Thyroid gland (tissue), 4 donors: Measurements from ENCODE around the gene PCYOX1L. TPM values are rescaled to one million over a fixed set of nuclear protein-coding genes. Genes with fewer than 3 reads are reported as not detected.
"Not testable (repeated sequence)": the region's sequence is repeated elsewhere in the genome, so short reads cannot be mapped to it uniquely, and the experiment has no call there.

ENCODE experiments used
- DNase-seq, 2 donors: peaks; one replicate each; pipeline ENCODE4 v3.0.0-alpha.2; 2019
- H3K27ac ChIP-seq, 3 donors: fragments of 200-600 bp; sonication (generic); 1 replicate in 2 of 3; 2 replicates in 1 of 3; pipeline ENCODE4 v1.5.1; 2016 to 2019; ENCODE audit warnings: mild to moderate bottlenecking in 1 of 3, moderate library complexity in 1 of 3
- H3K27me3 ChIP-seq: fragments of 200-600 bp; sonication (generic); one replicate; pipeline ENCODE4 v1.5.1; 2019
- H3K36me3 ChIP-seq, 2 donors: fragments of 200-600 bp; sonication (generic); one replicate each; pipeline ENCODE4 v1.5.1; 2016 to 2019
- H3K4me1 ChIP-seq, 2 donors: fragments of 200-600 bp; sonication (generic); one replicate each; pipeline ENCODE4 v1.5.1; 2017 to 2019
- H3K4me3 ChIP-seq, 3 donors: fragments of 200-600 bp; sonication (generic); replicated peaks in 1 of 3; 1 replicate in 2 of 3; 2 replicates in 1 of 3; pipeline ENCODE4 v1.5.1; 2016; ENCODE audit warnings: mild to moderate bottlenecking in 1 of 3
- H3K9me3 ChIP-seq: fragments of 200-600 bp; sonication (generic); one replicate; pipeline ENCODE4 v1.5.1; 2017
- POLR2A ChIP-seq, 2 donors: fragments of 450-650 bp; IDR thresholded peaks; one replicate each; pipeline ENCODE4 v1.6.1; 2017; ENCODE audit warnings: antibody characterized with exemption in 2 of 2, mild to moderate bottlenecking in 2 of 2, moderate library complexity in 1 of 2
- WGBS, 2 donors: methylation state at CpG; one replicate each; pipeline ENCODE4 v1.1.5; 2017; 5-methylcytosine and 5-hydroxymethylcytosine counted together
- intact Hi-C: fragments of 100-400 bp; cut with DNase I; formaldehyde crosslinking; loops from one replicate; pipeline ENCODE4 v1.15.1; 2023
- total RNA-seq, 4 donors: library from RNA; depleted of rRNA; stranded (reverse); fragments of >200 nt; gene quantifications; one replicate each; pipeline ENCODE4 v1.2.3, GENCODE V29; 2016
- TF ChIP-seq, protein P1 (sequence below), 6 experiments: fragments of 200-600 bp in 3 of 6; fragments of 450-650 bp in 3 of 6; sonication (generic) in 3 of 6; IDR thresholded peaks; one replicate each; pipeline ENCODE4 v1.5.1; 2016 to 2019; ENCODE audit warnings: antibody characterized with exemption in 6 of 6, mild to moderate bottlenecking in 2 of 6, inconsistent platforms in 1 of 6, moderate library complexity in 1 of 6

The PCYOX1L gene
- total RNA-seq, 4 donors from 2014 or later, result 1.8 to 4.4 (median 2.4) TPM

DNA sequence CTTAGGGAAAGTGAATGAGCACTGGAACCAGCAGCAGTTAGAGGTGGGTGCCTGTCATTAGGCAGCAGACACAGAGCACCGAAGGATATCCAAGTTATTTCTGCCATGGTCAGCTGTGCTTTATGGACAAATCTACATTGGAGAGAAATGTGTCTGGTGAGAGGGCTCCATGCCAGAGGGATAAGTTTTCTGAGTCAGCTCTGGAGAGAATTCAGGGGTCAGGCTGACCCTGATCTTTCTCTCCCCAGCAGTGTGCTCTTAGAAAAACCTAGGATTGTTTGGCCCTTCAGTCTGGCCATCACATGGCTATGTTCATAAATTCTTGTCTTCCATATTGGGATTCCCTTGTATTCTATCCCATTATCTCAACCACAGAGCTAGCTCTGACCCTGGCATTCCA, 30.1 kb downstream of the PCYOX1L start:
- no peaks in the 10 kb centered on the region for H3K36me3 ChIP-seq
- H3K4me1 ChIP-seq, result no peaks in the 10 kb centered on the region
- WGBS, 2 donors, result 31 to 75% methylated on average over 1 of the region's 1 CpG
- H3K4me3 ChIP-seq, result no peak overlapping the region
- intact Hi-C loops, result no loop called here
- H3K27me3 ChIP-seq, result no peaks in the 10 kb centered on the region
- TF ChIP-seq, protein P1, sequence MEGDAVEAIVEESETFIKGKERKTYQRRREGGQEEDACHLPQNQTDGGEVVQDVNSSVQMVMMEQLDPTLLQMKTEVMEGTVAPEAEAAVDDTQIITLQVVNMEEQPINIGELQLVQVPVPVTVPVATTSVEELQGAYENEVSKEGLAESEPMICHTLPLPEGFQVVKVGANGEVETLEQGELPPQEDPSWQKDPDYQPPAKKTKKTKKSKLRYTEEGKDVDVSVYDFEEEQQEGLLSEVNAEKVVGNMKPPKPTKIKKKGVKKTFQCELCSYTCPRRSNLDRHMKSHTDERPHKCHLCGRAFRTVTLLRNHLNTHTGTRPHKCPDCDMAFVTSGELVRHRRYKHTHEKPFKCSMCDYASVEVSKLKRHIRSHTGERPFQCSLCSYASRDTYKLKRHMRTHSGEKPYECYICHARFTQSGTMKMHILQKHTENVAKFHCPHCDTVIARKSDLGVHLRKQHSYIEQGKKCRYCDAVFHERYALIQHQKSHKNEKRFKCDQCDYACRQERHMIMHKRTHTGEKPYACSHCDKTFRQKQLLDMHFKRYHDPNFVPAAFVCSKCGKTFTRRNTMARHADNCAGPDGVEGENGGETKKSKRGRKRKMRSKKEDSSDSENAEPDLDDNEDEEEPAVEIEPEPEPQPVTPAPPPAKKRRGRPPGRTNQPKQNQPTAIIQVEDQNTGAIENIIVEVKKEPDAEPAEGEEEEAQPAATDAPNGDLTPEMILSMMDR (IDR thresholded peaks at IDR 0.05), result no peak
- TF ChIP-seq POLR2A (IDR thresholded peaks at IDR 0.05), result no peak
- no peak for DNase-seq
- H3K27ac ChIP-seq, result no peak overlapping the region
- H3K9me3 ChIP-seq, result no peaks in the 10 kb centered on the region

DNA sequence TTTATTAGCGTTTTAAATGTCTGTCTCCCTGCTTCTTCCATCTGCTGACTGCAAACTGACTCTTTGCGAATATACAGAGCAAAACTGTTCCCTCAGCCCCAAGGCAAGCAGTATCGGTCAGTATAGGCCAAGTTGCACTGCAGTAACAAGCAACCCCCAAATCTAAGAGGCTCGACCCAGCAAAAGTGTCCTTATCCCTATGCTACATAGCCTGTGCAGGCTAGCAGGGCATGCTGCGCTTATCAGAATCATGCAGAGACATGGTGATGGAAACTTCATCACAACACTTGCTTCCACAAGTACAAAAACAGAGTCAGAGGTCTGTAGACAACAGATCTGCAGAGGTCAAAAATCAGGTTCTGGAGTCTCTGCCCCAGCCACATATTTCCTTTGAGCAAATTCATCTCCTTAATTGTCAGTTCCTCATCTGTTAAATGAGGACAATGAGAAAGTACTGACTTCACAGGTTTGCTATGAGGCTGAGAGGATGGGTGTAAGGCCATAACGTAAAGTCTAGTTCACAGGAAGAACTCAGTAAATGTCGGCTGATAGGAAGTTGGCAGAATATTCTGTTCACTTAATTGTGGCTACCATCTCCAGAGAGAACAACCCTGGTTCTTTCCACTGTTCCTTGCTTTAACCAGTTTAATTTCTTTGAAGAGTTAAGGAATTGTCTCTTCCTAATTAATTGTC, 30.8 kb downstream of the PCYOX1L start:
- intact Hi-C loops, result no loop called here
- WGBS, 2 donors, result 64 to 78% methylated on average over 7 of the region's 7 CpGs

DNA sequence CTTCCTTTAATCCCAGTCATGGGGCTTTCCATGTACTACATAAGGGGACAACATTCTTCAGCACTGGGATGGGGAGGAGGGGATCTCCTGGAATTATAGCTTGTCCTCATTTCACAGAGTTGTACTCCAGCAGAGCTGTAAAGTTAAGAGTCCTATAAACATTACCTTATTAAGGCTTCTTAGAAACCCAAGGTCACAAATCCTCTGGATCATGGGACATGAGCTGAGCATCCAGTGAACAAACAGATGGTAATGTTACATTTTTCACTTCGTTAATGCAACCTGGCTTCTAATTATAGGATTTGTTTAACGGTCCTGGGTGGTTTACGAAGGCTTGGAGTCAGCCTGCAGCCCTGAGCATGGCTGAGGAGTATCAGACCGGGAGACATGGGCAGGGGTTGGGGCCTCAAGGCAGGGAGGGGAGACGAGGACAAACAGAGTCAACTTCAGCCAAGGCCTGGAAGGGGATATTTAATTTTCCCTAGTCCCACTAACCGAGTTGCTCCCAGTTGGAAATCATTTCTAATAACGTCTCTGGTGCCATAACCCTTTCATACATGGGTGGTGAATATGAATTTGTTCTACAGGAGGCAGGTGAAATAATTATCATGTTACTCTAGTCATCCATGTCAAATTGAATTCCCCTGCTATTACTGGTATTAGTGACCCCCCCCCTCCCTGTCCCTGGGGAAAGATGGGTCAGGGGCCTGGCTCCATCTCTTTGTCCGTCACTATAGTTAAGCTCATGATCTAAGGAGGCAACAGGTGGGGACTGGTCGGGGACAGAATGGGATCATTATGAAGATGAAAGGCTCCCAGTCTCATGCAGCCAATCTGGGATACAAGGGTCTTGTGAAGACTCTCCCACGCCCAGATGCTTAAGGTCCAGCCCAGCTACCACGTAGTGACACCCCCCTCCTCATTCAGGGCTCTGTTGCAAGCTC, 32.0 kb downstream of the PCYOX1L start:
- no peak for TF ChIP-seq POLR2A (IDR thresholded peaks at IDR 0.05)
- TF ChIP-seq, protein P1 (IDR thresholded peaks at IDR 0.05), result no peak
- intact Hi-C loops, result no loop called here
- Histone ChIP-seq H3K4me3 (no peak overlapping the region), H3K27me3 (no peaks in the 10 kb centered on the region), H3K27ac (no peak overlapping the region), H3K36me3 (no peaks in the 10 kb centered on the region), H3K4me1 (no peaks in the 10 kb centered on the region), H3K9me3 (no peaks in the 10 kb centered on the region)
- WGBS, 2 donors, result 84 to 91% methylated on average over 11 of the region's 11 CpGs
- no peak for DNase-seq

More for the DNA sequence above, 30.8 kb downstream of the PCYOX1L start:
- Histone ChIP-seq H3K27me3 (no peaks in the 10 kb centered on the region), H3K4me3 (no peak overlapping the region), H3K9me3 (no peaks in the 10 kb centered on the region), H3K36me3 (no peaks in the 10 kb centered on the region), H3K4me1 (no peaks in the 10 kb centered on the region), H3K27ac (no peak overlapping the region)
- TF ChIP-seq, protein P1 (IDR thresholded peaks at IDR 0.05), result no peak
- TF ChIP-seq POLR2A (IDR thresholded peaks at IDR 0.05), result no peak
- no peak for DNase-seq

DNA sequence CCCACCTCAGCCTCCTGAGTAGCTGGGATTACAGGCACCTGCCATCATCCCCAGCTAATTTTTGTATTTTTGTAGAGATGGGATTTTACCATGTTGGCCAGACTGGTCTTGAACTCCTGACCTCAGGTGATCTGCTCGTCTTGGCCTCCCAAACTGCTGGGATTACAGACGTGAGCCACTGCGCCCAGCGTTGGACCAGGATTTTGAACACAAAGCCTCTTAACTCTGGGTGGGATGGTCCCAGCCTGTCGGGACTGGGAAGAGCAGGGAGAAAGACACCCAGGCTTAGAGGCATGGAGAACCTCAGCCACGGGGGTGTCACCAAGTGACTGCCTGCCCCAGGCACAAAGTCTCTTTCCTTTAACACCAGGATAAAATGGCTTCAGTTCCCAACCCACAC, 33.2 kb downstream of the PCYOX1L start:
- H3K4me3 ChIP-seq, H3K36me3 ChIP-seq, H3K27me3 ChIP-seq, H3K4me1 ChIP-seq, H3K9me3 ChIP-seq, H3K27ac ChIP-seq, intact Hi-C loops, DNase-seq: not testable (repeated sequence)
- WGBS, 2 donors, result 88 to 89% methylated on average over 6 of the region's 6 CpGs

DNA sequence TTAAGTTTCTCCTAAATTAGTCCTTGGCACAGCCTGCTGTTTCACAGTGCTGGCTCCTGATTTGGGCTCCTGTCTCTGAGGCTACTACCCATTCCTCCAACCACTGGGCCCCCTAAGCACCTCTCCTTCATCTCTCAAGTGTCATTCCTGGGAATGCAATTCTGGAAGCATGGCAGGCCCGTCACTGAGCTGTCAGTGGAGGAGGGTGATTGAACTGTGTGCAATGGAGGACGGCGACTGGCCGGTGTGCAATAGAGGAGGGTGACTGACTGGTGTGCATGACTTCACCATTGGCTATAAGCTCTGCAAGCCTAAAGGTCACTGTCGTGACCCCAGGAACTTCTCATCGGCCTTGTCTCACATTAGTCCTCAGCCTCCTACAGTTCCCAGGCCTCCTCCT, 33.7 kb downstream of the PCYOX1L start:
- WGBS, 2 donors, result 49 to 57% methylated on average over 6 of the region's 6 CpGs
- DNase-seq, result no peak
- Histone ChIP-seq H3K4me3 (no peak overlapping the region), H3K27ac (no peak overlapping the region), H3K36me3 (no peaks in the 10 kb centered on the region), H3K27me3 (no peaks in the 10 kb centered on the region), H3K9me3 (no peaks in the 10 kb centered on the region), H3K4me1 (no peaks in the 10 kb centered on the region)
- TF ChIP-seq, protein P1 (IDR thresholded peaks at IDR 0.05), result no peak
- no peak for TF ChIP-seq POLR2A (IDR thresholded peaks at IDR 0.05)
- intact Hi-C loops, result no loop called here
